Neural cell (in vitro differentiated cells): ENCODE measurements around the gene OR52W1.

Experiments used
- EP300 ChIP-seq: fragments of 450-650 bp; conservative IDR thresholded peaks from 2 replicates; pipeline ENCODE4 v1.6.1; 2014; ENCODE audit warnings: antibody characterized with exemption, mild to moderate bottlenecking, moderate library complexity; ENCODE audit not compliant: poor library complexity, severe bottlenecking
- EZH2 ChIP-seq: fragments of 200-600, 300-800 bp; shearing (Covaris generic), sonication (generic); IDR thresholded peaks from 2 replicates; pipeline ENCODE4 v1.6.1; 2014; ENCODE audit warnings: antibody characterized with exemption, low read length, borderline replicate concordance, mild to moderate bottlenecking; ENCODE audit not compliant: insufficient read depth, poor library complexity, severe bottlenecking
- MXI1 ChIP-seq: fragments of 450-650 bp; conservative IDR thresholded peaks from 2 replicates; pipeline ENCODE4 v1.6.1; 2014; ENCODE audit warnings: antibody characterized with exemption, mild to moderate bottlenecking; ENCODE audit not compliant: poor library complexity, severe bottlenecking
- POLR2AphosphoS5 ChIP-seq: IDR thresholded peaks from 2 replicates; pipeline ENCODE4 v1.6.1; 2012
- RAD21 ChIP-seq: fragments of 450-650 bp; conservative IDR thresholded peaks from 2 replicates; pipeline ENCODE4 v1.6.1; 2014; ENCODE audit warnings: antibody characterized with exemption, mild to moderate bottlenecking, moderate library complexity
- REST ChIP-seq: IDR thresholded peaks from 2 replicates; pipeline ENCODE4 v1.6.1; 2012; ENCODE audit warnings: borderline replicate concordance
- TAF1 ChIP-seq: IDR thresholded peaks from 2 replicates; pipeline ENCODE4 v1.6.1; 2012; ENCODE audit warnings: low read depth
- TF ChIP-seq, protein P1 (sequence below): fragments of 450-650 bp; IDR thresholded peaks from 2 replicates; pipeline ENCODE4 v1.5.1; 2014; ENCODE audit warnings: antibody characterized with exemption, mild to moderate bottlenecking, moderate library complexity; ENCODE audit not compliant: poor library complexity, severe bottlenecking

DNA sequence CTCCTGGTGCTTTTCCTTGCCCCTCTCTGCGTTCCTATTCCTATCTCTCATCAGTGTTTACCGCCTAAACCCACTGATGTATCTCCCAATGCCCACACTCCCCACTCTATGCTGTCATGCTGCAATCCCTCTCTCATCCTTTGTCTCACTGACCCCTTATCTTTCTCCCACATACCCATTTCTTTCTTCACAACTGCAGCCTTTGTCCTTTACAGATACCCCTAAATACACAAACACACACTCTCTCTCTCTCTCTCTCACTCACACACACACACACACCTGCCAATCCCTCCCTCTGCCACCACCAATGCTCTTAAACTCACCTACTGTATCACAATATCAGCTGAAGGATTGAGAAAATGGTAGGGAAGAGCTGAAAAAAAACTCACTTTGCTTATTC is 23.6 kb upstream of the OR52W1 start:
- TF ChIP-seq, protein P1, sequence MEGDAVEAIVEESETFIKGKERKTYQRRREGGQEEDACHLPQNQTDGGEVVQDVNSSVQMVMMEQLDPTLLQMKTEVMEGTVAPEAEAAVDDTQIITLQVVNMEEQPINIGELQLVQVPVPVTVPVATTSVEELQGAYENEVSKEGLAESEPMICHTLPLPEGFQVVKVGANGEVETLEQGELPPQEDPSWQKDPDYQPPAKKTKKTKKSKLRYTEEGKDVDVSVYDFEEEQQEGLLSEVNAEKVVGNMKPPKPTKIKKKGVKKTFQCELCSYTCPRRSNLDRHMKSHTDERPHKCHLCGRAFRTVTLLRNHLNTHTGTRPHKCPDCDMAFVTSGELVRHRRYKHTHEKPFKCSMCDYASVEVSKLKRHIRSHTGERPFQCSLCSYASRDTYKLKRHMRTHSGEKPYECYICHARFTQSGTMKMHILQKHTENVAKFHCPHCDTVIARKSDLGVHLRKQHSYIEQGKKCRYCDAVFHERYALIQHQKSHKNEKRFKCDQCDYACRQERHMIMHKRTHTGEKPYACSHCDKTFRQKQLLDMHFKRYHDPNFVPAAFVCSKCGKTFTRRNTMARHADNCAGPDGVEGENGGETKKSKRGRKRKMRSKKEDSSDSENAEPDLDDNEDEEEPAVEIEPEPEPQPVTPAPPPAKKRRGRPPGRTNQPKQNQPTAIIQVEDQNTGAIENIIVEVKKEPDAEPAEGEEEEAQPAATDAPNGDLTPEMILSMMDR = no peak
- no peak for TF ChIP-seq REST
- TF ChIP-seq POLR2AphosphoS5 = no peak
- TF ChIP-seq RAD21 = no peak
- TF ChIP-seq TAF1 = no peak
- TF ChIP-seq EZH2 = no peak
- TF ChIP-seq MXI1 = no peak
- no peak for TF ChIP-seq EP300
